GM12875 (cell line): ENCODE measurements around the gene DAGLB.

Experiments used
- H3K4me3 ChIP-seq: one replicate; pipeline ENCODE4 v1.5.1; 2011; ENCODE audit warnings: low read depth, low read length, control low read depth
- TF ChIP-seq, protein P1 (sequence below): IDR thresholded peaks from 2 replicates; pipeline ENCODE4 v1.5.1; 2011; ENCODE audit warnings: low read depth, mild to moderate bottlenecking, control low read depth, inconsistent platforms, low read length, moderate library complexity, borderline replicate concordance; ENCODE audit not compliant: insufficient read depth

The DAGLB gene

DNA sequence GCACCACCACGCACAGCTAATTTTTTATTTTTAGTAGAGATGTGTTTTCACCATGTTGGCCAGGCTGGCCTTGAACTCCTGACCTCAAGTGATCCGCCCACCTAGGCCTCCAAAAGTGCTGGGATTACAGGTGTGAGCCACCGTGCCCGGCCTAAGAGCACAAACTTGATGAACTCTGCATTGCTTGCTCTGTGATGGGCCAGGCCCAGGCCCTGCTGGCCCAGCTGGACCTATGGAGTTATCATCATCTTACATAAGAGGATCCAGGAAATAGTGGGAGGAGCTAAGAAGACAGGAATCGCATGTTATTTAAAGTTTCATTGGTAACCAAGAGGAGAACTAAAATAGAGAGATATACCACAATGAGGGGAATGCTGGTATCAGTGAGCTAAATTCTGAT is 86.9 kb downstream of the DAGLB start:
- TF ChIP-seq, protein P1, sequence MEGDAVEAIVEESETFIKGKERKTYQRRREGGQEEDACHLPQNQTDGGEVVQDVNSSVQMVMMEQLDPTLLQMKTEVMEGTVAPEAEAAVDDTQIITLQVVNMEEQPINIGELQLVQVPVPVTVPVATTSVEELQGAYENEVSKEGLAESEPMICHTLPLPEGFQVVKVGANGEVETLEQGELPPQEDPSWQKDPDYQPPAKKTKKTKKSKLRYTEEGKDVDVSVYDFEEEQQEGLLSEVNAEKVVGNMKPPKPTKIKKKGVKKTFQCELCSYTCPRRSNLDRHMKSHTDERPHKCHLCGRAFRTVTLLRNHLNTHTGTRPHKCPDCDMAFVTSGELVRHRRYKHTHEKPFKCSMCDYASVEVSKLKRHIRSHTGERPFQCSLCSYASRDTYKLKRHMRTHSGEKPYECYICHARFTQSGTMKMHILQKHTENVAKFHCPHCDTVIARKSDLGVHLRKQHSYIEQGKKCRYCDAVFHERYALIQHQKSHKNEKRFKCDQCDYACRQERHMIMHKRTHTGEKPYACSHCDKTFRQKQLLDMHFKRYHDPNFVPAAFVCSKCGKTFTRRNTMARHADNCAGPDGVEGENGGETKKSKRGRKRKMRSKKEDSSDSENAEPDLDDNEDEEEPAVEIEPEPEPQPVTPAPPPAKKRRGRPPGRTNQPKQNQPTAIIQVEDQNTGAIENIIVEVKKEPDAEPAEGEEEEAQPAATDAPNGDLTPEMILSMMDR = no peak
- H3K4me3 ChIP-seq = no peak overlapping the region

DNA sequence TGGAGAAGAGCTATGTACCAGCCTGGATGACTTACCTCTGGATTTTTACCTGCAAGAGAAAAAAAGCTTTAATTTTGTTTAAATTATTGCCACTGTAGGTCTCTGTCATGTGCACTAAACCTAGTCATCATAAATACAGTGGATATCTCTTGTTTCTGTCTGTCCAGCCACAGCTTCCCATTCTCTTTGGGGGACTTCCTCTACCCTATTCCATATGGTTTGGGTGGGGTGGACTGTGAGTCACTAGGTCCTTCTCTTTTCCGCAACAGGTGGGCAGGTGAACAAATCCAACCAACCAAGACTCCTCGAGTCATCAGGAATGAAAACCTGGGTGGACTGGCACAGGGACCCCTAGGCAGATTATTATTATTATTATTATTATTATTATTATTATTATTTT is 88.0 kb downstream of the DAGLB start:
- TF ChIP-seq, protein P1 = no peak
- no peak overlapping the region for H3K4me3 ChIP-seq
